GM20431 (cell line): ENCODE measurements around the gene INSM1.

Source experiments
- in situ Hi-C: fragments of 300-500 bp; cut with MseI, MboI; formaldehyde crosslinking; loops from one replicate; pipeline ENCODE4 v1.15.0; 2020; ENCODE audit warnings: low sequenced_read_pairs; ENCODE audit not compliant: unreplicated experiment

INSM1 gene

GRCh38 chr20:20390393-20390792, 22.5 kb downstream of the INSM1 start:
- in situ Hi-C loops, result no loop called here

DNA sequence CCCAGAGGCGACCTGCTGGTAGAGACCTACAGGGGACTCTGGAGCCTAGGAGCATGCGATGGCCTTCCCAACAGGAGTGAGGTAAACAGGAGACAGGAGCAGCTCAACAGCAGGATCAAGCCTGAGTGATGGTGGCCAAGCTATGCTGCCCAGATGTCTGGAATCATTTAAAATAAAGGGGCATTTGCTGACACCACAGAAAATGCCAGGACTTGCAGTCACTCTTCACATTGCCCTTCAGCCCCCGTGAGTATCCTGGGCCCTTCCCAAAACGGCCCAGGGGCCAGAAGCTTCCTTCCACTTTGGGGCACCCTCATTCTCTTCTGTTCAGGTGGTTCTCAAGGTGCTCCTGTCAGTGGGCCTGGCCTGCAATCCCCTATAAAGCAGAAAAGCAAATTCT, 23.2 kb downstream of the INSM1 start:
- in situ Hi-C loops, result no loop called here

DNA sequence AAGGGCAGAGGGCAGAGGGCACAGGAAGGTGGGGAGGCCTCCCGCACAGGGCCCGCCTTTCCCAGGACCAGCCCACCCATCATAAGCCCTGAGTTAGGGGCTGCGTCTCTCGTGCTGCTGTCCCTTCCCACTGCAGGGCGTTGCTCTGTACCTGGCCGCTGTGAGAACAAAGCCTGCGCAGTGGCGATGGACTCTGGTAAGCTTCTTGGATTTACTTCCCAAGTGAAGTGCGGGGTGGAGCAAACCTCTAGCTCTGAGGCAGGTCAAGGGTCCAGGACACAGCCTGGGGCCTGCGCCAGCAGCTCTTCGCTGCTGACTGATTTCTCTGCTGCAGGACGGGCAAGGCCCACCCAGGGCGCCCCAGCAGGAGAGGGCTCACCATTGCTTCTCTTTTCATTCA, 23.9 kb downstream of the INSM1 start:
- in situ Hi-C loops, result no loop called here

- in situ Hi-C loops, result no loop called here
Measured at GRCh38 chr20:20393207-20394120, 25.6 kb downstream of the INSM1 start.

- in situ Hi-C loops, result no loop called here
Measured at GRCh38 chr20:20395087-20395486, 27.2 kb downstream of the INSM1 start.

- in situ Hi-C loops, result no loop called here
Measured at GRCh38 chr20:20395903-20396568, 28.1 kb downstream of the INSM1 start.

DNA sequence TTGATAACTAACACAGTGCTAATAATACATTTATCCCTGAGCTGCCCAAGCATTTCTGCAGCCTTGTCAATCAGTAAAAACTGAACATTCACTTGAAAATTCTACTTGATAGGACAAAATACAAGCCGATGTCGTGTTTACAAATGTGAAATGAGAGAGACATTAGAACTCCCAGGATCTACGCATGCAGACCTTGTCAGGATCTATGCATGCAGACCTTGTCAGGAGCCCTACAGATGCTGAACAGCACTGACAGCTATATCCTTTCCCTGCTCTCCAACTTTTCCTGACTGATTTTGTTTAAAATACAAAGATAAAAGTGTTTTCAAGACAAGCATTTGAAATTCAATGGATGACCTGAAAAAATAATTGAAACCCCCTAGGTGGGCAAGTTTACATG, 28.9 kb downstream of the INSM1 start:
- in situ Hi-C loops, result no loop called here

GRCh38 chr20:20398123-20398522, 30.2 kb downstream of the INSM1 start:
- in situ Hi-C loops, result no loop called here

GRCh38 chr20:20399531-20400500, 31.9 kb downstream of the INSM1 start:
- in situ Hi-C loops, result no loop called here

- in situ Hi-C loops, result no loop called here
Measured at GRCh38 chr20:20401991-20402390, 34.1 kb downstream of the INSM1 start.

- in situ Hi-C loops, result no loop called here
Measured at GRCh38 chr20:20404633-20405032, 36.7 kb downstream of the INSM1 start.

DNA sequence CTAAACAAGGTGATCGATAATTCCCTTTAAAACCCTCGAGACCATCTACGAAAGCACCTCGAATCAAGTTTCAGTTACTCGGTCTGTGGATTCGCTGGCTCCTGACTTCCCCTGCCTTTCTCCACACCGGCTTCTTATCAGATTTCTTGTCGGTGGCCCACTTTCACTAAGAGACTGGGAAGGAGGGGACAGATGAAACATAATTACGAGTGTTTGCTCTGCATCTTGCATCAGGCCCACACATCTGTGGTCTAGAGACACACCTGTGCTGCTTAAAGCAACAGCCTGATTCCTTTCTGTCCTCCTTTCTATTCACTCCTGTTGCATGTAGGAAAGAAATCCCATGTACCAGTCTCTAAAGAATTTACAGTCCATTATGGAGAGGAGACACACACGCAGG, 37.7 kb downstream of the INSM1 start:
- in situ Hi-C loops, result no loop called here

- in situ Hi-C loops, result no loop called here
Measured at GRCh38 chr20:20406306-20406705, 38.4 kb downstream of the INSM1 start.

GRCh38 chr20:20407891-20408805, 40.2 kb downstream of the INSM1 start:
- in situ Hi-C loops, result no loop called here

- in situ Hi-C loops, result no loop called here
Measured at GRCh38 chr20:20409331-20409730, 41.4 kb downstream of the INSM1 start.

GRCh38 chr20:20410678-20411077, 42.8 kb downstream of the INSM1 start:
- in situ Hi-C loops, result no loop called here

DNA sequence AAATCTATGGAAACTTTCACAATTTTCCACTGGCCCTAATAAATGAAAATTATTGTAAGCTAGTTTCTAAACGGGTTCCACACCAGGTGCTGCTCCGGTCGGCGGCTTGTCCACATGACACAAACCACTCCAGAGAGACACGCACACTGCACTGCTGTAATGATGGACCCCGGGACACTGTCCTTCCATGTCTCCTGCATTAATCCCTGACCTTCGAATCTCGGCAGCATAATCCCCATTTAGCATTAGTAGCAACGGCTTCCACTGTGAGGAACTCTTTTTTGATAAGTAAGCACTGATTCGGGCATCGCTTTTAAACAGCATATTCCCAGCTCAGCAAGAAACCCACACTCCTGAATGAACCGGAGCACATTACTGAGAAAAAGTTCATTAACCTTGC, 43.5 kb downstream of the INSM1 start:
- in situ Hi-C loops, result no loop called here

- in situ Hi-C loops, result no loop called here
Measured at GRCh38 chr20:20411836-20412235, 43.9 kb downstream of the INSM1 start.

GRCh38 chr20:20412750-20413149, 44.8 kb downstream of the INSM1 start:
- in situ Hi-C loops, result no loop called here
